Left ventricle myocardium inferior (tissue), 1 donor: ENCODE measurements around the gene FILIP1. TPM values are rescaled to one million over a fixed set of nuclear protein-coding genes. Genes with fewer than 3 reads are reported as not detected.
A peak's percentile ranks its signal among the peaks of the same experiment; 100 is the strongest.

Experiments
- DNase-seq: peaks from one replicate; pipeline ENCODE4 v3.0.0-alpha.2; 2020
- H3K27ac ChIP-seq: fragments of 200-600 bp; replicated peaks from 2 replicates; pipeline ENCODE4 v1.8.0; 2021
- H3K27me3 ChIP-seq: fragments of 200-600 bp; 2 replicates; pipeline ENCODE4 v1.8.0; 2021; ENCODE audit warnings: low read depth
- H3K36me3 ChIP-seq: fragments of 200-600 bp; 2 replicates; pipeline ENCODE4 v1.8.0; 2021
- H3K4me1 ChIP-seq: fragments of 200-600 bp; 2 replicates; pipeline ENCODE4 v1.8.0; 2021
- H3K4me3 ChIP-seq: fragments of 200-600 bp; 2 replicates; pipeline ENCODE4 v1.8.0; 2021; ENCODE audit warnings: mild to moderate bottlenecking, moderate library complexity
- H3K9me3 ChIP-seq: fragments of 200-600 bp; replicated peaks from 2 replicates; pipeline ENCODE4 v1.8.0; 2021
- intact Hi-C: fragments of 100-400 bp; cut with micrococcal nuclease; formaldehyde crosslinking; loops from one replicate; pipeline ENCODE4 v1.11.0; 2022
- total RNA-seq: library from RNA; stranded (reverse); fragmentation: NEBNext Ultra II Directional; extraction: Animal tissue kit (Norgen Biotek cat#: 25700); gene quantifications from one replicate; pipeline ENCODE4 v1.2.1, GENCODE V29; 2021
- TF ChIP-seq, protein P1 (sequence below): fragments of 200-600 bp; IDR thresholded peaks from 2 replicates; pipeline ENCODE4 v1.8.0; 2021; ENCODE audit warnings: antibody characterized with exemption, mild to moderate bottlenecking, borderline replicate concordance
- donor health status: DM: no; HTN: yes; CAD: no; lungs with severe emphysema.

Gene FILIP1
- total RNA-seq, 1 donor from 2014 or later = 173 TPM

DNA sequence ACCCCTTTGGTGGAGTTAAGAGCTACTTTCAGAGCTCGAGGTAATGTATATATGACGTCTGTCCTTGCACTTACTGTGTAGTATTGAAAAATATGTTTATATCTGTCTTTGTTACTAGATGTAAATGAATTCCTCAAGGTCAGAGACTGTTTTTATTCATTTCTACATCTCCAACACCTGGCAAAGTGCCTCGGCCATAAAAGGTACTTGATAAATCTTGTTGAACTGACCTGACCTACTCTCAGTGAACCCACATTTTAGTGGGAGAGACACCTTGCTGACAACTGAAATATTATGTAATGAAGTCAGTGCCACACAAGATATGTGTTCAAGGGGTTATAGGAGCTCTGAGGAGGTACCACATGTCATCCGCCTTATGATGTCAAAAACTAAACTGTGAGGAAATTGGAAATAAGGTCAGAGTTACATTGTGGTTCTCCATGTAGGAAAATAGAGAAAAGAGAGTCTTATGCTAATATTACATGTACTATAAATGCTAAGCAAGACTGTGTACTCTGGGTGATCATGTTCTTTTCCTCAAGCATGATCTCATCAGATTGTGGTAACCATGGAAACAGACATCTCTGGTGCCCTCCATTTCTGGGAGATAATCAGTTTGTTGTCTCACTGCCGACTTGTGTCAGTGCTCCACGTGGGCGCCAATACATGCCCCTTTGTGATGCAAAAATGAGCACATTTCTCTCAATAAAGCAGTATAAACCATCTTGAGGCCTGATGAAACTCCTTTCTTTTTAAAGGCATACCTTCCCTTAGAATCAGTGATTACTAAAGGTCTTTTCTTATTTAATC lies 203.3 kb downstream of the FILIP1 start:
- H3K27me3 ChIP-seq = no peaks in the 10 kb centered on the region
- TF ChIP-seq, protein P1, sequence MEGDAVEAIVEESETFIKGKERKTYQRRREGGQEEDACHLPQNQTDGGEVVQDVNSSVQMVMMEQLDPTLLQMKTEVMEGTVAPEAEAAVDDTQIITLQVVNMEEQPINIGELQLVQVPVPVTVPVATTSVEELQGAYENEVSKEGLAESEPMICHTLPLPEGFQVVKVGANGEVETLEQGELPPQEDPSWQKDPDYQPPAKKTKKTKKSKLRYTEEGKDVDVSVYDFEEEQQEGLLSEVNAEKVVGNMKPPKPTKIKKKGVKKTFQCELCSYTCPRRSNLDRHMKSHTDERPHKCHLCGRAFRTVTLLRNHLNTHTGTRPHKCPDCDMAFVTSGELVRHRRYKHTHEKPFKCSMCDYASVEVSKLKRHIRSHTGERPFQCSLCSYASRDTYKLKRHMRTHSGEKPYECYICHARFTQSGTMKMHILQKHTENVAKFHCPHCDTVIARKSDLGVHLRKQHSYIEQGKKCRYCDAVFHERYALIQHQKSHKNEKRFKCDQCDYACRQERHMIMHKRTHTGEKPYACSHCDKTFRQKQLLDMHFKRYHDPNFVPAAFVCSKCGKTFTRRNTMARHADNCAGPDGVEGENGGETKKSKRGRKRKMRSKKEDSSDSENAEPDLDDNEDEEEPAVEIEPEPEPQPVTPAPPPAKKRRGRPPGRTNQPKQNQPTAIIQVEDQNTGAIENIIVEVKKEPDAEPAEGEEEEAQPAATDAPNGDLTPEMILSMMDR = no peak
- intact Hi-C loops = no loop called here
- no peak for DNase-seq
- no peak overlapping the region for H3K4me3 ChIP-seq
- H3K27ac ChIP-seq = peak overlapping the region; percentile 42
- H3K4me1 ChIP-seq = peaks cover 42% of the 10 kb centered on the region
- peaks cover 13% of the 10 kb centered on the region for H3K36me3 ChIP-seq
- H3K9me3 ChIP-seq = no peaks in the 10 kb centered on the region

DNA sequence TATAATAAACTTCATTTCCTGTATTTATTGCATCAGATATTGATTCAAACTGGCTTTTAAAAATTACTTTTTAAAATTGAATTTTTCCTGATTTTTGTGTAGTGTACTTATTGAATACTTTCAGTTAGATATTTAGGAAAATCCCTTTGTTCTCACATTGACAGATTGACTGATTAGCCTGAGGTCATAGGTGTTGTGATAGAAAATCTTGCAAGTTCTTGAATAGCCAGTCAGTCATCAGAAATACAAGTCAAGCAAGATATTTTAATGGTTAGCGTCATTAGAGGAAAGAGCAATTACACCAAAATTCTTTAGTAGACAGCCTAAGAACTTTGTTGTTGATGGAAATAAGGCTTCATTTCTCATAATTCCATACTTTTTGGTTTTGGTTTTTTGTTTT lies 205.6 kb downstream of the FILIP1 start:
- Histone ChIP-seq H3K36me3 (peaks cover 10% of the 10 kb centered on the region), H3K27me3 (no peaks in the 10 kb centered on the region), H3K4me1 (peaks cover 58% of the 10 kb centered on the region), H3K4me3 (no peak overlapping the region), H3K27ac (no peak overlapping the region), H3K9me3 (no peaks in the 10 kb centered on the region)
- DNase-seq = no peak
- TF ChIP-seq, protein P1 = no peak
- intact Hi-C loops = no loop called here

DNA sequence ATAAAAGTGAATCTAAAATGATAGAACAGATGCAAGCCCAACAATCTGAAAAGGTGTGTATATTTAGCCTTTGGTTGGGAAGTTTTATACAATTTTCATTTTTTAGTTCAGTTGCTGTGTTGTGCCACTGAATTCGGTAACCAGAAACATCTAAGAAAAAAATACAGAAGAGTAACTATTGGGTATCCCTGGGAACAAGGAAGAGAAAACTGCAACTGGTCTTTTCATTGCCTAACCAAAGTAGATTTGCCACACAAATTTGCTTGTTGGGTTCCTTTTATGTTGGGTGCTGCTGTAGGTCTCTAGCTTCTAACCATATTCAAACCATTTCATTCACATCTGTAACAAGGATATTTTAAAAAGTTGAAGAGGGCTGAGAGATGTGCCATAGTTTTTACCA lies 206.2 kb downstream of the FILIP1 start:
- Histone ChIP-seq H3K4me1 (peaks cover 58% of the 10 kb centered on the region), H3K27me3 (no peaks in the 10 kb centered on the region), H3K4me3 (no peak overlapping the region), H3K9me3 (no peaks in the 10 kb centered on the region), H3K36me3 (peaks cover 10% of the 10 kb centered on the region), H3K27ac (no peak overlapping the region)
- DNase-seq = no peak
- TF ChIP-seq, protein P1 = no peak
- intact Hi-C loops = no loop called here

DNA sequence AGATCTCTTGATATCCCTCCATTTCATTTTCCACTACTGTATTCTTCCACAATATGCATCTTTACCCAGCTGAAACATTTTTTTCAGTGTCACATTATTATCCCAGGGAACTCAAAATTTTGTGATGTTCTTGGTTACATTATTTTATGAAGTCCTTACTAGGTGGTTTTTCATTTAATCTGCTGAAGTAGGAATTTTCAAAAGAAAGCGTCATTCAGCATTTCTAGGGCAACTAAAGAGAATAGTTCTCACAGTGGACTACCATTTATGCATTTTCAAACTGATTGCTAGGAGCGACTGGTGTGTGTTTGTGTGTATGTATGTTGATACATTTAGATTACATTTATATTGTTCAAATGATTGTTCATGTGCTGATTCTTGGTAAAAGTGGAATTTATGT lies 206.6 kb downstream of the FILIP1 start:
- DNase-seq = no peak
- TF ChIP-seq, protein P1 = no peak
- H3K27me3 ChIP-seq = no peaks in the 10 kb centered on the region
- no peak overlapping the region for H3K27ac ChIP-seq
- no peaks in the 10 kb centered on the region for H3K9me3 ChIP-seq
- H3K4me1 ChIP-seq = peaks cover 58% of the 10 kb centered on the region
- intact Hi-C loops = no loop called here
- no peak overlapping the region for H3K4me3 ChIP-seq
- H3K36me3 ChIP-seq = peaks cover 10% of the 10 kb centered on the region

DNA sequence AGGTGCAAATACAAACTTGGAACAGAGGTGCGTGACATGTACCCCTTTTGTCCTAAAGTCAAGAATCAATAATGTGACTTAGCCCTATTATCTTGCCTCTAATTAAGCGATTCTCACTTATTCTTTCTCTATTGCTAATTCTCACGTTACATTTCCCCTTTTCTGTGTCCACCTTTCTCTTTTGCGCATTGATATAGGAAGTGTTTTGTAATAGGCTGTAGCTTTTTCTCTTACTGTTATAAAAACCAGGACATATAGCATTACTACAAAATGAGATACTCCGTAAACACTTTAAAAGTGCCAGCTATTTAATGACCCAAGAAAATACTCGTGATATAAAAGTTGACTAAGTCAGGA lies 208.3 kb downstream of the FILIP1 start:
- peak overlapping the region; percentile 92 for H3K4me3 ChIP-seq
- no peak for DNase-seq
- H3K27me3 ChIP-seq = no peaks in the 10 kb centered on the region
- H3K9me3 ChIP-seq = no peaks in the 10 kb centered on the region
- TF ChIP-seq, protein P1 = no peak
- intact Hi-C loops = no loop called here
- H3K27ac ChIP-seq = peak overlapping the region; percentile 92
- H3K4me1 ChIP-seq = peaks cover 58% of the 10 kb centered on the region
- peaks cover 10% of the 10 kb centered on the region for H3K36me3 ChIP-seq
